Endodermal cell (in vitro differentiated cells): Measurements from ENCODE around the gene ARHGAP25. TPM values are rescaled to one million over a fixed set of nuclear protein-coding genes. Genes with fewer than 3 reads are reported as not detected.

ENCODE experiments used
- DNase-seq: peaks from one replicate; pipeline ENCODE4 v3.0.0-alpha.2; 2017
- H3K27ac ChIP-seq: 2 replicates; pipeline ENCODE4 v1.5.1; 2013; ENCODE audit warnings: mild to moderate bottlenecking, low read depth, low read length, moderate library complexity
- H3K27me3 ChIP-seq: 2 replicates; pipeline ENCODE4 v1.6.1; 2013; ENCODE audit warnings: mild to moderate bottlenecking, low read length, moderate library complexity; ENCODE audit not compliant: insufficient read depth, control insufficient read depth, poor library complexity, severe bottlenecking
- H3K36me3 ChIP-seq: 2 replicates; pipeline ENCODE4 v1.7.0; 2013; ENCODE audit warnings: mild to moderate bottlenecking, low read length, moderate library complexity; ENCODE audit not compliant: control insufficient read depth, insufficient read depth
- H3K4me1 ChIP-seq: one replicate; pipeline ENCODE4 v1.7.0; 2013; ENCODE audit warnings: low read length; ENCODE audit not compliant: control insufficient read depth, insufficient read depth
- H3K4me3 ChIP-seq: 2 replicates; pipeline ENCODE4 v1.5.1; 2013; ENCODE audit warnings: mild to moderate bottlenecking, low read length, moderate library complexity
- H3K9ac ChIP-seq: 2 replicates; pipeline ENCODE4 v1.6.1; 2013; ENCODE audit warnings: mild to moderate bottlenecking, low read length, moderate library complexity; ENCODE audit not compliant: poor library complexity, severe bottlenecking; ENCODE audit errors: extremely low read depth
- H3K9me3 ChIP-seq: 2 replicates; pipeline ENCODE4 v1.6.1; 2013; ENCODE audit warnings: mild to moderate bottlenecking, low read length, moderate library complexity; ENCODE audit not compliant: control insufficient read depth
- H3K27ac Mint-ChIP-seq: 2 replicates; pipeline ENCODE4 v1.8.0; 2020; ENCODE audit warnings: mixed read lengths
- H3K27me3 Mint-ChIP-seq: 2 replicates; pipeline ENCODE4 v1.8.0; 2021; ENCODE audit warnings: mild to moderate bottlenecking, mixed read lengths; ENCODE audit not compliant: insufficient read depth
- H3K36me3 Mint-ChIP-seq: 2 replicates; pipeline ENCODE4 v1.8.0; 2020; ENCODE audit warnings: low read depth, mixed read lengths
- H3K4me1 Mint-ChIP-seq: 2 replicates; pipeline ENCODE4 v1.8.0; 2020; ENCODE audit warnings: mixed read lengths
- H3K4me3 Mint-ChIP-seq: 2 replicates; pipeline ENCODE4 v1.8.0; 2020; ENCODE audit warnings: mild to moderate bottlenecking, moderate library complexity, mixed read lengths
- H3K9me3 Mint-ChIP-seq: 2 replicates; pipeline ENCODE4 v1.8.0; 2020; ENCODE audit warnings: mild to moderate bottlenecking, mixed read lengths
- CTCF ChIP-seq: fragments of 200-600 bp; sonication (generic); conservative IDR thresholded peaks from 2 replicates; pipeline ENCODE4 v1.5.0; 2021; ENCODE audit warnings: antibody characterized with exemption, mild to moderate bottlenecking
- WGBS, 2 experiments: methylation state at CpG; one replicate each; pipeline versions ENCODE4 v1.1.5 to v1.1.7; 2013; ENCODE audit warnings: missing lambda C conversion rate in 2 of 2, mixed read lengths in 1 of 2; ENCODE audit not compliant: insufficient coverage in 1 of 2, insufficient read length in 1 of 2; 5-methylcytosine and 5-hydroxymethylcytosine counted together
- total RNA-seq, 2 donors: library from RNA; stranded (reverse); fragmentation: NEBNext Ultra II Directional in 1 of 2; extraction: Animal tissue kit (Norgen Biotek cat#: 25700) in 1 of 2; gene quantifications; 2 replicates in 1 of 2; 3 replicates in 1 of 2; pipeline ENCODE4 v1.2.1, GENCODE V29; 2021

The ARHGAP25 gene
- total RNA-seq, 2 donors from 2014 or later = 0.82 to 2.6 TPM

- no peak for TF ChIP-seq CTCF
- Mint-ChIP-seq H3K4me1 (peaks cover 10% of the 10 kb centered on the region), H3K9me3 (no peaks in the 10 kb centered on the region), H3K27me3 (peaks cover 57% of the 10 kb centered on the region), H3K36me3 (no peaks in the 10 kb centered on the region), H3K27ac (no peak overlapping the region), H3K4me3 (no peak overlapping the region)
- H3K27me3 ChIP-seq = peaks cover 35% of the 10 kb centered on the region
- no peak for DNase-seq
- no peaks in the 10 kb centered on the region for H3K9me3 ChIP-seq
- H3K36me3 ChIP-seq = no peaks in the 10 kb centered on the region
- no peak overlapping the region for H3K4me3 ChIP-seq
- no peak overlapping the region for H3K9ac ChIP-seq
- H3K4me1 ChIP-seq = no peaks in the 10 kb centered on the region
- H3K27ac ChIP-seq = no peak overlapping the region
Observed at GRCh38 chr2:68865108-68865507, 130.5 kb downstream of the ARHGAP25 start.

GRCh38 chr2:68870215-68870614 is 135.6 kb downstream of the ARHGAP25 start:
- Histone ChIP-seq H3K9me3 (no peaks in the 10 kb centered on the region), H3K9ac (no peak overlapping the region), H3K4me3 (no peak overlapping the region), H3K4me1 (no peaks in the 10 kb centered on the region), H3K27me3 (no peaks in the 10 kb centered on the region), H3K36me3 (no peaks in the 10 kb centered on the region), H3K27ac (no peak overlapping the region)
- WGBS, 2 experiments = 96% methylated on average over 2 of the region's 2 CpGs; no CpG with 5 or more reads in 1 of the 2 experiments
- no peak for TF ChIP-seq CTCF
- Mint-ChIP-seq H3K36me3 (no peaks in the 10 kb centered on the region), H3K27ac (no peak overlapping the region), H3K4me3 (no peak overlapping the region), H3K27me3 (peaks cover 45% of the 10 kb centered on the region), H3K9me3 (no peaks in the 10 kb centered on the region), H3K4me1 (peaks cover 8% of the 10 kb centered on the region)
- DNase-seq = no peak

- H3K4me1 Mint-ChIP-seq = peaks cover 8% of the 10 kb centered on the region
- no peak for TF ChIP-seq CTCF
- H3K27me3 Mint-ChIP-seq = peaks cover 36% of the 10 kb centered on the region
- no peak within 1 kb of the TSS for H3K4me3 ChIP-seq
- no peaks in the 10 kb centered on the region for H3K27me3 ChIP-seq
- 89 to 90% methylated on average over 5 to 6 of the region's 6 CpGs for WGBS, 2 experiments
- no peak within 1 kb of the TSS for H3K4me3 Mint-ChIP-seq
- no peak within 1 kb of the TSS for H3K27ac ChIP-seq
- no peaks in the 10 kb centered on the region for H3K9me3 ChIP-seq
- no peak within 1 kb of the TSS for H3K9ac ChIP-seq
- H3K4me1 ChIP-seq = no peaks in the 10 kb centered on the region
- no peaks in the 10 kb centered on the region for H3K36me3 Mint-ChIP-seq
- H3K36me3 ChIP-seq = no peaks in the 10 kb centered on the region
- no peaks in the 10 kb centered on the region for H3K9me3 Mint-ChIP-seq
- no peak within 1 kb of the TSS for H3K27ac Mint-ChIP-seq
- DNase-seq = no peak
Observed at GRCh38 chr2:68871159-68871764, 136.7 kb downstream of the ARHGAP25 start, which contains the start of gene BMP10. Gene BMP10, minus strand, starts transcription at chr2:68871397. Its CDS starts 39 bp downstream, at chr2:68871358.

Other genes starting within 250 kb of the ARHGAP25 start
- gene PROKR1, start 91.2 kb upstream of the ARHGAP25 start, total RNA-seq = 1 to 10 TPM; 2.9 to 4.4 TPM
- not detected for gene BMP10, start 136.6 kb downstream of the ARHGAP25 start, total RNA-seq
- not detected for gene GKN2, start 218.1 kb downstream of the ARHGAP25 start, total RNA-seq
- not detected for gene GKN1, start 239.8 kb downstream of the ARHGAP25 start, total RNA-seq